H1 (cell line): ENCODE measurements around the gene LRRC55. TPM values are rescaled to one million over a fixed set of nuclear protein-coding genes. Genes with fewer than 3 reads are reported as not detected.

Experiments
- CTCF ChIA-PET: fragments of 300-600 bp; sonication (Branson Sonifier 250); formaldehyde crosslinking; loops from one replicate; lab custom pipeline; 2021; ENCODE audit not compliant: partially characterized antibody; lab: Charles Lee
- POLR2A ChIA-PET: fragments of 300-600 bp; sonication (Branson Sonifier 250); formaldehyde crosslinking; loops from one replicate; lab custom pipeline; 2021; ENCODE audit warnings: inconsistent platforms; ENCODE audit not compliant: partially characterized antibody; lab: Charles Lee
- DNase-seq, 2 experiments: peaks; one replicate each; pipeline versions ENCODE4 v3.0.0 to v3.0.0-alpha.2; 2010 to 2022; ENCODE audit warnings: low spot score in 2 of 2, low read depth in 1 of 2, mixed read lengths in 1 of 2
- FAIRE-seq: peaks from 2 replicates; lab custom pipeline; 2011; peaks lifted over from hg19 to GRCh38; lab: Jason Lieb, UNC
- H2AFZ ChIP-seq: 2 replicates; pipeline ENCODE4 v1.8.1; 2012; ENCODE audit warnings: low read length, inconsistent platforms
- H2AK5ac ChIP-seq: 2 replicates; pipeline ENCODE4 v1.6.1; 2013; ENCODE audit warnings: low read depth, low read length
- H2BK120ac ChIP-seq: replicated peaks from 2 replicates; pipeline ENCODE3; 2013; ENCODE audit warnings: low read depth, low read length, inconsistent platforms
- H2BK12ac ChIP-seq: 2 replicates; pipeline ENCODE4 v1.6.1; 2013; ENCODE audit warnings: low read depth, low read length
- H2BK15ac ChIP-seq: 2 replicates; pipeline ENCODE4 v1.6.1; 2013; ENCODE audit warnings: low read length
- H2BK20ac ChIP-seq: 2 replicates; pipeline ENCODE4 v1.6.1; 2013; ENCODE audit warnings: low read length
- H2BK5ac ChIP-seq: 2 replicates; pipeline ENCODE4 v1.6.1; 2013; ENCODE audit warnings: low read depth, low read length
- H3K14ac ChIP-seq: 2 replicates; pipeline ENCODE4 v1.6.1; 2013; ENCODE audit warnings: inconsistent platforms; ENCODE audit not compliant: insufficient read length
- H3K18ac ChIP-seq: 2 replicates; pipeline ENCODE4 v1.6.1; 2013; ENCODE audit warnings: low read length; ENCODE audit errors: extremely low read depth
- H3K23ac ChIP-seq: 2 replicates; pipeline ENCODE4 v1.6.1; 2013; ENCODE audit warnings: inconsistent platforms; ENCODE audit not compliant: insufficient read length
- H3K23me2 ChIP-seq: 2 replicates; pipeline ENCODE4 v1.6.1; 2013; ENCODE audit warnings: low read depth, low read length
- H3K27ac ChIP-seq: 2 replicates; pipeline ENCODE4 v1.6.1; 2011; ENCODE audit warnings: low read depth, low read length, inconsistent platforms
- H3K27me3 ChIP-seq, 4 experiments: replicated peaks in 1 of 4; 1 replicate in 1 of 4; 2 replicates in 3 of 4; pipeline versions ENCODE4 v1.6.1 to v1.8.1; 2011 to 2013; ENCODE audit warnings: low read length in 3 of 4, mild to moderate bottlenecking in 3 of 4, inconsistent platforms in 2 of 4, mixed read lengths in 2 of 4, moderate library complexity in 1 of 4; ENCODE audit not compliant: control insufficient read depth in 3 of 4, insufficient read depth in 3 of 4; ENCODE audit errors: extremely low read depth in 1 of 4
- H3K36me3 ChIP-seq, 4 experiments: 2 replicates each; pipeline versions ENCODE4 v1.6.1 to v1.8.1; 2011 to 2013; ENCODE audit warnings: mild to moderate bottlenecking in 4 of 4, low read length in 3 of 4, moderate library complexity in 2 of 4, control low read depth in 1 of 4, inconsistent platforms in 1 of 4; ENCODE audit not compliant: insufficient read depth in 4 of 4, control insufficient read depth in 2 of 4
- H3K4ac ChIP-seq: replicated peaks from 2 replicates; pipeline ENCODE3; 2013; ENCODE audit warnings: low read length, low read depth, mixed read lengths, inconsistent platforms; ENCODE audit not compliant: insufficient read length
- H3K4me1 ChIP-seq, 4 experiments: replicated peaks in 1 of 4; 1 replicate in 1 of 4; 2 replicates in 3 of 4; pipeline versions ENCODE4 v1.6.1 to v1.8.1; 2011 to 2013; ENCODE audit warnings: low read length in 3 of 4, inconsistent platforms in 2 of 4, mixed read lengths in 1 of 4; ENCODE audit not compliant: insufficient read depth in 4 of 4, control insufficient read depth in 3 of 4
- H3K4me2 ChIP-seq, 2 experiments: 2 replicates each; pipeline versions ENCODE4 v1.6.1 to v1.8.1; 2011 to 2013; ENCODE audit warnings: low read depth in 2 of 2, low read length in 2 of 2, control low read depth in 1 of 2, inconsistent platforms in 1 of 2, mild to moderate bottlenecking in 1 of 2; ENCODE audit not compliant: insufficient read depth in 1 of 2
- H3K4me3 ChIP-seq, 4 experiments: fragments of 200-600, 300-600 bp in 1 of 4; sonication (generic), shearing (Covaris generic), sonication (Bioruptor Twin) in 1 of 4; 2 replicates each; pipeline versions ENCODE4 v1.5.1 to v1.8.1; 2011 to 2016; ENCODE audit warnings: low read length in 4 of 4, low read depth in 3 of 4, control low read depth in 2 of 4, inconsistent platforms in 2 of 4, mild to moderate bottlenecking in 2 of 4, mixed read lengths in 1 of 4, moderate library complexity in 1 of 4; ENCODE audit not compliant: insufficient read depth in 2 of 4; ENCODE audit errors: extremely low read depth in 1 of 4
- H3K56ac ChIP-seq: replicated peaks from 2 replicates; pipeline ENCODE3; 2013; ENCODE audit warnings: low read depth, mild to moderate bottlenecking, mixed read lengths, low read length, inconsistent platforms; ENCODE audit not compliant: insufficient read length
- H3K79me1 ChIP-seq: 2 replicates; pipeline ENCODE4 v1.6.1; 2013; ENCODE audit warnings: low read depth, low read length, control low read depth
- H3K79me2 ChIP-seq, 2 experiments: 2 replicates each; pipeline versions ENCODE4 v1.6.1 to v1.8.1; 2012 to 2013; ENCODE audit warnings: low read length in 2 of 2, mild to moderate bottlenecking in 2 of 2, inconsistent platforms in 1 of 2; ENCODE audit not compliant: insufficient read depth in 2 of 2, control insufficient read depth in 1 of 2
- H3K9ac ChIP-seq, 4 experiments: replicated peaks in 1 of 4; 1 replicate in 1 of 4; 2 replicates in 3 of 4; pipeline versions ENCODE4 v1.6.1 to v1.8.1; 2011 to 2013; ENCODE audit warnings: low read depth in 3 of 4, low read length in 3 of 4, control low read depth in 2 of 4, mild to moderate bottlenecking in 2 of 4, moderate library complexity in 2 of 4, inconsistent platforms in 1 of 4; ENCODE audit errors: extremely low read depth in 1 of 4
- H3K9me3 ChIP-seq, 2 experiments: 2 replicates each; pipeline versions ENCODE4 v1.6.1 to v1.8.1; 2012 to 2013; ENCODE audit warnings: mild to moderate bottlenecking in 2 of 2, moderate library complexity in 2 of 2, control low read depth in 1 of 2, inconsistent platforms in 1 of 2, low read depth in 1 of 2, low read length in 1 of 2, mixed read lengths in 1 of 2; ENCODE audit not compliant: insufficient read depth in 2 of 2
- H4K20me1 ChIP-seq, 2 experiments: replicated peaks in 1 of 2; 2 replicates each; pipeline versions ENCODE3 to v1.8.1; 2011 to 2013; ENCODE audit warnings: inconsistent platforms in 2 of 2, low read length in 2 of 2, mild to moderate bottlenecking in 1 of 2; ENCODE audit not compliant: insufficient read depth in 2 of 2, control insufficient read depth in 1 of 2
- H4K5ac ChIP-seq: 2 replicates; pipeline ENCODE4 v1.6.1; 2013; ENCODE audit warnings: low read length, low read depth, mixed read lengths, inconsistent platforms; ENCODE audit not compliant: insufficient read length
- H4K8ac ChIP-seq: 2 replicates; pipeline ENCODE4 v1.8.0; 2013; ENCODE audit warnings: mild to moderate bottlenecking, moderate library complexity, low read length, inconsistent platforms; ENCODE audit not compliant: insufficient read depth; ENCODE audit errors: extremely low read depth
- H4K91ac ChIP-seq: replicated peaks from 2 replicates; pipeline ENCODE3; 2013; ENCODE audit warnings: low read length, mixed read lengths, inconsistent platforms; ENCODE audit not compliant: insufficient read length
- EGR1 ChIP-seq: IDR thresholded peaks from 2 replicates; pipeline ENCODE4 v1.6.1; 2011; ENCODE audit warnings: low read depth, low read length, borderline replicate concordance
- EP300 ChIP-seq, 2 experiments: IDR thresholded peaks; 1 replicate in 1 of 2; 2 replicates in 1 of 2; pipeline ENCODE4 v1.6.1; 2011 to 2012; ENCODE audit warnings: low read depth in 2 of 2, low read length in 2 of 2, mild to moderate bottlenecking in 2 of 2, borderline replicate concordance in 1 of 2, inconsistent platforms in 1 of 2, moderate library complexity in 1 of 2
- EZH2 ChIP-seq: fragments of 200-600 bp; sonication (generic); IDR thresholded peaks from 2 replicates; pipeline ENCODE4 v1.7.1; 2012; ENCODE audit warnings: low read depth, mild to moderate bottlenecking, moderate library complexity, low read length, inconsistent platforms; ENCODE audit not compliant: severe bottlenecking
- POLR2A ChIP-seq, 2 experiments: IDR thresholded peaks; 1 replicate in 1 of 2; 2 replicates in 1 of 2; pipeline ENCODE4 v1.6.1; 2011; ENCODE audit warnings: low read depth in 2 of 2, low read length in 2 of 2, mild to moderate bottlenecking in 2 of 2; ENCODE audit errors: control extremely low read depth in 1 of 2
- POLR2AphosphoS5 ChIP-seq: IDR thresholded peaks from 2 replicates; pipeline ENCODE4 v1.6.1; 2011; ENCODE audit warnings: low read depth, low read length
- RAD21 ChIP-seq, 2 experiments: IDR thresholded peaks in 1 of 2; conservative IDR thresholded peaks in 1 of 2; 2 replicates each; pipeline ENCODE4 v1.6.1; 2011; ENCODE audit warnings: low read depth in 2 of 2, low read length in 2 of 2, improper control_type of control experiment in 1 of 2, inconsistent platforms in 1 of 2, mild to moderate bottlenecking in 1 of 2, moderate library complexity in 1 of 2
- RNF2 ChIP-seq: fragments of 200-900, 300-1000 bp; sonication (generic); IDR thresholded peaks from 2 replicates; pipeline ENCODE4 v1.7.1; 2016; ENCODE audit warnings: borderline replicate concordance, low read depth, mild to moderate bottlenecking, antibody characterized with exemption, low read length; ENCODE audit not compliant: poor library complexity, severe bottlenecking; ENCODE audit errors: missing control alignments
- SIRT6 ChIP-seq: IDR thresholded peaks from one replicate; pipeline ENCODE4 v1.7.1; 2012; ENCODE audit warnings: low read length, inconsistent platforms
- SIX5 ChIP-seq: IDR thresholded peaks from 2 replicates; pipeline ENCODE4 v1.6.1; 2011; ENCODE audit warnings: mild to moderate bottlenecking, low read depth, low read length
- SP2 ChIP-seq: IDR thresholded peaks from 2 replicates; pipeline ENCODE4 v1.6.1; 2012; ENCODE audit warnings: mild to moderate bottlenecking, low read length, inconsistent platforms
- TEAD4 ChIP-seq: IDR thresholded peaks from 2 replicates; pipeline ENCODE4 v1.6.1; 2012; ENCODE audit warnings: low read depth, low read length, inconsistent platforms, mixed read lengths
- USF2 ChIP-seq: IDR thresholded peaks from 2 replicates; pipeline ENCODE4 v1.6.1; 2011; ENCODE audit warnings: low read length, improper control_type of control experiment
- ZNF274 ChIP-seq: IDR thresholded peaks from 2 replicates; pipeline ENCODE4 v1.7.0; 2012; ENCODE audit warnings: low read length, borderline replicate concordance; ENCODE audit errors: extremely low read depth
- WGBS, 2 experiments: shearing (Covaris generic) in 1 of 2; methylation state at CpG; one replicate each; pipeline versions ENCODE4 v1.1.6 to v1.1.7; 2013 to 2015; ENCODE audit warnings: low lambda C conversion rate in 2 of 2, mixed read lengths in 2 of 2, inconsistent platforms in 1 of 2, low coverage in 1 of 2, missing lambda C conversion rate in 1 of 2; ENCODE audit not compliant: insufficient replicate concordance in 2 of 2, insufficient coverage in 1 of 2, insufficient read length in 1 of 2; ENCODE audit errors: extremely low coverage in 1 of 2, missing lambda C conversion rate in 1 of 2; 5-methylcytosine and 5-hydroxymethylcytosine counted together
- polyA plus RNA-seq, 7 experiments: library from polyadenylated mRNA; depleted of rRNA in 3 of 7; stranded (reverse) in 5 of 7; unstranded in 2 of 7; fragments of >200 nt in 5 of 7; fragments of 200-250 nt in 2 of 7; gene quantifications; 1 replicate in 5 of 7; 2 replicates in 1 of 7; 4 replicates in 1 of 7; pipeline versions ENCODE4 v1.2.1 to v1.2.3, GENCODE V29; 2011 to 2013; ENCODE audit warnings: missing spikeins in 2 of 7, mixed read lengths in 2 of 7
- total RNA-seq: library from RNA; stranded (reverse); fragmentation: NEBNext Ultra II Directional; extraction: Animal tissue kit (Norgen Biotek cat#: 25700); gene quantifications from 2 replicates; pipeline ENCODE4 v1.2.1, GENCODE V29; 2021

Gene LRRC55
- total and polyA plus RNA-seq, 2 of the 8 experiments (the other 6 are each of a cell fraction or from before 2014, with no cell fraction given), result 0.62 to 1.1 TPM

- Histone ChIP-seq H3K79me2 (no peaks in the 10 kb centered on the region), H3K4ac (no peak overlapping the region), H3K9me3 (no peaks in the 10 kb centered on the region), H3K18ac (no peak overlapping the region), H2BK120ac (no peak overlapping the region), H3K14ac (no peak overlapping the region), H4K91ac (no peak overlapping the region), H3K23me2 (no peaks in the 10 kb centered on the region), H3K27me3 (no peaks in the 10 kb centered on the region), H2BK15ac (no peak overlapping the region), H3K79me1 (no peaks in the 10 kb centered on the region), H2BK5ac (no peak overlapping the region), H3K23ac (no peak overlapping the region), H4K20me1 (no peaks in the 10 kb centered on the region), H3K4me1 (peaks cover 1 to 5% (median 3%) of the 10 kb centered on the region in 4 experiments; a peak in 3 of 7 replicates), H3K36me3 (no peaks in the 10 kb centered on the region; a peak in 1 of 8 replicates), H2BK20ac (no peak overlapping the region), H3K9ac (no peak overlapping the region), H3K4me2 (no peak overlapping the region), H2AK5ac (no peak overlapping the region), H2BK12ac (no peak overlapping the region), H2AFZ (no peak overlapping the region), H4K5ac (no peak overlapping the region), H4K8ac (no peak overlapping the region), H3K56ac (no peak overlapping the region), H3K4me3 (no peak overlapping the region), H3K27ac (no peak overlapping the region)
- DNase-seq, result no peak
- ChIA-PET CTCF (interaction anchor here (1.8 kb wide), 1 partner anchor 50 kb away, joined by 5 read pairs; no protein-coding TSS in a partner anchor), POLR2A (interaction anchor here (1.6 kb wide), 1 partner anchor 123 kb away, joined by 3 read pairs; no protein-coding TSS in a partner anchor)
- 85% methylated on average over 11 of the region's 11 CpGs; no CpG with 5 or more reads in 1 of the 2 experiments for WGBS, 2 experiments
- no peak for FAIRE-seq
- no peak for TF ChIP-seq RNF2
- TF ChIP-seq EP300 (IDR thresholded peaks at IDR 0.05; ENCODE audit: borderline replicate concordance in 1 of 2, low read depth in 2 of 2, low read length in 2 of 2), result no peak
- TF ChIP-seq SIX5, result no peak
- no peak for TF ChIP-seq EZH2
- no peak for TF ChIP-seq EGR1
- TF ChIP-seq SP2, result no peak
- TF ChIP-seq RAD21 (IDR thresholded peaks at IDR 0.05 in 1 of 2, conservative IDR thresholded peaks at IDR 0.05 in 1 of 2; ENCODE audit: low read depth in 2 of 2, low read length in 2 of 2), result no peak
- no peak for TF ChIP-seq POLR2A (IDR thresholded peaks at IDR 0.05; ENCODE audit: control extremely low read depth in 1 of 2, low read depth in 2 of 2, low read length in 2 of 2)
- TF ChIP-seq USF2, result no peak
- no peak for TF ChIP-seq POLR2AphosphoS5
- TF ChIP-seq SIRT6, result no peak
- no peak for TF ChIP-seq ZNF274
- TF ChIP-seq TEAD4, result no peak
These were observed 17.6 kb downstream of the LRRC55 start for GRCh38 chr11:57199330-57199729.
